ENCODE data around the gene VSIG10L2.

- TF ChIP-seq CTCF (IDR thresholded peaks at IDR 0.05) = no peak
- no peak for TF ChIP-seq POLR2A (IDR thresholded peaks at IDR 0.05)
Observed at GRCh38 chr11:125951731-125952130, 5.9 kb downstream of the VSIG10L2 start.
